GM19467 (cell line): ENCODE measurements around the gene ATP10A.

Experiments
- ATAC-seq: cut with Tn5 transposase; IDR thresholded peaks from one replicate; pipeline ENCODE4 v1.9.1; 2021; ENCODE audit warnings: mild to moderate bottlenecking, moderate library complexity; ENCODE audit not compliant: unreplicated experiment

ATP10A gene

GRCh38 chr15:25727116-25727515, 136.0 kb downstream of the ATP10A start:
- ATAC-seq, result no peak

- ATAC-seq, result no peak
Observed at GRCh38 chr15:25725758-25726157, 137.4 kb downstream of the ATP10A start.

- no peak for ATAC-seq
Observed at GRCh38 chr15:25724899-25725298, 138.2 kb downstream of the ATP10A start.

GRCh38 chr15:25721605-25721955, 141.5 kb downstream of the ATP10A start:
- ATAC-seq, result no peak

- ATAC-seq, result no peak
Observed at GRCh38 chr15:25719101-25719985, 143.8 kb downstream of the ATP10A start.

GRCh38 chr15:25718597-25718996, 144.5 kb downstream of the ATP10A start:
- no peak for ATAC-seq

- no peak for ATAC-seq
Observed at GRCh38 chr15:25718169-25718536, 145.0 kb downstream of the ATP10A start.

- ATAC-seq, result no peak
Observed at GRCh38 chr15:25717457-25718168, 145.5 kb downstream of the ATP10A start.

GRCh38 chr15:25717127-25717456, 146.0 kb downstream of the ATP10A start:
- ATAC-seq, result no peak

GRCh38 chr15:25716414-25717126, 146.6 kb downstream of the ATP10A start:
- no peak for ATAC-seq

- no peak for ATAC-seq
Observed at GRCh38 chr15:25715536-25716413, 147.4 kb downstream of the ATP10A start.

GRCh38 chr15:25714538-25714840, 148.6 kb downstream of the ATP10A start:
- no peak for ATAC-seq

GRCh38 chr15:25713736-25714537, 149.2 kb downstream of the ATP10A start:
- ATAC-seq, result no peak

GRCh38 chr15:25712961-25713355, 150.2 kb downstream of the ATP10A start:
- ATAC-seq, result no peak

GRCh38 chr15:25712192-25712960, 150.8 kb downstream of the ATP10A start:
- ATAC-seq, result no peak

- no peak for ATAC-seq
Observed at GRCh38 chr15:25711691-25712090, 151.4 kb downstream of the ATP10A start.

- ATAC-seq, result no peak
Observed at GRCh38 chr15:25711164-25711563, 152.0 kb downstream of the ATP10A start.

- no peak for ATAC-seq
Observed at GRCh38 chr15:25710184-25710583, 152.9 kb downstream of the ATP10A start.

- ATAC-seq, result no peak
Observed at GRCh38 chr15:25709437-25710159, 153.5 kb downstream of the ATP10A start.
